ENCODE results near the gene BTBD16. TPM values are rescaled to one million over a fixed set of nuclear protein-coding genes. Genes with fewer than 3 reads are reported as not detected.

Gene BTBD16
- total RNA-seq, 1 experiment from 2014 or later: not detected

DNA sequence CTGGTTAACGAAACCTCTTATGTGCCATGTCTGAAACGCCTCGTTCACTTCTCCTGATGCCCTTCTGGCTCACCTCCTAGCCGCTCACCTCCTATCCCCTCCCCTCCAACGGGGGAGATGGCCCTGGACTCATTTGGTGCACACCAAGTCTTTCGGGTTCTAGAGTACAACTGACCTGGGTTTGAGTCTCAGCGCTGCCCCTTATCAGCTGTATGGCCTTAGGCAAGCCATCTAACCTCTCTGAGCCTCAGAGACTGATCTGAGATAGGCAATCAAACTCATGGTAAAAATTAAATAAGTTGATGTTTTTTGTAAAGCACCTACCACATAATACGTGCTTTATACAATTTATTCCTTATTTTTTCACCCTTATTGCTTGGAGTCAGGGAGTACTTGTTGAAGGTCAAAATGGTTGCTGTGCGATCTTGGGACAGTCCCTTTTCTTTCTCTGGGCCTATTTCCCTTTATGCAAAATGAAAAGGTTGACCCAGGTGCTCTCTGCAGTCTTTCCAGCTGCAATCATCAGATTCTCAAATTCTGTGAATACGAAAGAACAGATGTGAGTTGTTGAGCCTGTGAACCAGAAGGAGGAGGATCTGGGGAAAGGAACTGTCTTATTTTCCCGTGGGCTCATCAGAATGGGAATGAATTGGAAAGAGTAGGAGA is 72.2 kb downstream of the BTBD16 start:
- no CpG with 5 or more reads among the region's 11 CpGs for WGBS (ENCODE audit: extremely low coverage, insufficient read length, low lambda C conversion rate)
- Histone ChIP-seq H3K4me2 (ENCODE audit: insufficient read depth, insufficient read length, low read length) (no peak overlapping the region), H3K27me3 (ENCODE audit: insufficient read depth, low read length) (no peaks in the 10 kb centered on the region), H3K9ac (ENCODE audit: extremely low read depth, insufficient read length, low read length) (no peak overlapping the region), H2BK120ac (ENCODE audit: low read depth, low read length, poor library complexity, severe bottlenecking) (no peak overlapping the region), H3T11ph (ENCODE audit: low read length) (no peak overlapping the region), H3K4ac (ENCODE audit: low read depth, low read length) (no peak overlapping the region), H2BK15ac (ENCODE audit: low read depth, low read length) (no peak overlapping the region), H3K14ac (ENCODE audit: insufficient read depth, low read length) (no peak overlapping the region), H2BK20ac (ENCODE audit: low read depth, low read length, poor library complexity, severe bottlenecking) (no peak overlapping the region), H4K20me1 (ENCODE audit: control insufficient read depth, insufficient read depth, insufficient read length) (no peaks in the 10 kb centered on the region), H3K18ac (ENCODE audit: insufficient read length, low read depth, low read length) (no peak overlapping the region), H3K4me1 (ENCODE audit: insufficient read depth, low read length) (peaks cover 6% of the 10 kb centered on the region; the same call in 1 of the 2 replicates), H3K23ac (ENCODE audit: insufficient read length, low read depth, low read length) (no peak overlapping the region), H3K56ac (ENCODE audit: insufficient read length, low read depth, low read length) (no peak overlapping the region), H4K5ac (ENCODE audit: insufficient read length, low read depth, low read length) (no peak overlapping the region), H3K27ac (ENCODE audit: insufficient read length, low read depth, low read length) (no peak overlapping the region), H3K9me3 (ENCODE audit: control insufficient read depth, low read depth, low read length) (peaks cover 11% of the 10 kb centered on the region), H4K8ac (replicated peaks; ENCODE audit: insufficient read length, low read depth, low read length) (no peak overlapping the region), H2AK5ac (ENCODE audit: insufficient read length, low read length) (no peak overlapping the region), H2AFZ (ENCODE audit: low read length) (no peak overlapping the region), H3K23me2 (ENCODE audit: insufficient read length, low read depth, low read length, poor library complexity, severe bottlenecking) (no peaks in the 10 kb centered on the region), H4K91ac (ENCODE audit: insufficient read length, low read depth, low read length) (no peak overlapping the region), H2BK5ac (ENCODE audit: insufficient read length, low read length) (no peak overlapping the region), H3K79me1 (ENCODE audit: insufficient read depth, low read depth, low read length, poor library complexity, severe bottlenecking) (no peaks in the 10 kb centered on the region), H3K79me2 (ENCODE audit: insufficient read depth, low read length) (no peaks in the 10 kb centered on the region), H2BK12ac (ENCODE audit: insufficient read length, low read depth, low read length) (no peak overlapping the region)
- Mint-ChIP-seq H3K9me3 (peaks cover 32 to 37% of the 10 kb centered on the region in 2 experiments), H3K4me1 (peaks cover 47 to 49% of the 10 kb centered on the region in 2 experiments), H3K27ac (peak overlapping the region; percentile 84 to 93 (median 86); a peak in 6 of 7 replicates), H3K4me3 (no peak overlapping the region), H3K27me3 (ENCODE audit: low read depth) (peaks cover 11% of the 10 kb centered on the region), H3K36me3 (ENCODE audit: insufficient read depth in 1 of 3, low read depth in 3 of 3) (peaks cover 16 to 29% (median 25%) of the 10 kb centered on the region in 3 experiments)
- no peak for TF ChIP-seq CTCF (conservative IDR thresholded peaks at IDR 0.05)
- DNase-seq: no peak
